Activated CD4-positive, alpha-beta T cell treated with anti-CD3 and anti-CD28 coated beads for 4 hours (primary cell): ENCODE measurements around the gene ALDH1A1.

Experiments used
- DNase-seq, 2 donors: peaks; one replicate each; pipeline ENCODE4 v3.0.0-alpha.2; 2020

Gene ALDH1A1

DNA sequence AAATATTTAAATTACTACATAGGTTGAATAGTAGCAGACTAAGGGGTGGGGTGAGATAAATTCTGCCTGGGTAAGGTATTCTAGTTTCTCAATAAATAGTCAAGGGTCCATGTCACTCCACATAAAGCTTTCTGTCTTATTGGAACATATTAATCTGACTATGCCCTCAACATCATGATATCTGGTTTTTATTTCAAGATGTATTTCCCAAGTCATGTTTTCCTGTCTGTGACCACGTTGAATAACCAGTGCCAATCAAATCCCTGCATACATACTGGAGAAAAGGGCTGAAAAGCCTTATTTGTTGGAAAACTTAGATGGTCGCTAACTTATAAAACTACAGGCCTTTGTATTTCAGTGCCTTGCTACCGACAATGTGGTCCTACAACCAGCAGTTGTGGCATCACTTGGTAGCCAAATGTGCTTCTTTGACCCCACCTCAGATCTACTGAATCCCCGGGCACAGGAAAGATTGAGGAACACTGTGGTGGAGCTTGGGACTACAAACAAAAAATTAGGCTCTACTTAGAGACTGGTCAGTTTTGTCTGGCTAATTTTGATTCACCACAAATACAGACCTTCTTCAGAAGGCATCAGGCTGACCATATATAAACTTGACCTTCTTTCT is 39.4 kb downstream of the ALDH1A1 start:
- DNase-seq = no peak

DNA sequence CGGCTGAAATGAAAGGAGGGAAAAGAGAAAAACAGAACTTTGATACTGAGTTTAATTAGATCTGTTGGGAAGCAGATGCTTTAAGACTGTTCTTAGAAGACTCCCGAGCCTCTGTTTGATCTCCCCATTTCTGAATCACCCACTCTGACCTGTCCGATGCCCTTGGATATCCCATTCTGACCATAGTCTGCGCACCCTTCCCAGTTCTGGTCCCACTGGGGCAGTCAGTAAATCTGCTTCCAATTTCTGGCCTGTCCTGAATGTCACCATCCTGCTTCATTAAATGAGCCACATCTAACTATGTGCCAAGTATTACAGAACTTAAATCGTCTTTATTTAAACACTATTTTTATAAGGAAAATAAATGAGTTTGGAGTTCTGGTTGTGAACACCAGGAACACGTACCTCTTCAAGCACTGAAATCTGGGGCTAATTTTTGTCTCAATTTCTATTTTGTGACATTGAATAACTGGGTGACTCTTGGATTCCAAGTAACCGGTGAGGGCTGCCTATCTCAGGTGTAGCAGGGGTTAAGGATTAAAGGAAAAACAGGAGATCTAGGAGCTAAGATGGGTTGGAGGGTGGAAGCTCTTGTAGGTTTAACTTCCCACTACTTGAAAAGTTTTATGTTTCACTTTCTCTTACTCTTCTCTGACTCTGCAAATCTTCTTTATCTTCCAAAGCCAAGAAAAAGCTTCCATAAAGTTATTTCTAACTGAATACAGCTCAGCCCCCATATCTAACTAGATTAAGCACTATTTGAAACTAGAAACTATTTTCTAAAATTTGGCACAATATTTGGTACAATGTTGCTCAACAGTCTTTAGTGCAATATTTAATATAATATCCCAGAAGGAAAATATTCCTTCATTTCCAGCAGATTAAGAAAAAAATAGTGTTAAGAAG is 40.1 kb downstream of the ALDH1A1 start:
- no peak for DNase-seq

DNA sequence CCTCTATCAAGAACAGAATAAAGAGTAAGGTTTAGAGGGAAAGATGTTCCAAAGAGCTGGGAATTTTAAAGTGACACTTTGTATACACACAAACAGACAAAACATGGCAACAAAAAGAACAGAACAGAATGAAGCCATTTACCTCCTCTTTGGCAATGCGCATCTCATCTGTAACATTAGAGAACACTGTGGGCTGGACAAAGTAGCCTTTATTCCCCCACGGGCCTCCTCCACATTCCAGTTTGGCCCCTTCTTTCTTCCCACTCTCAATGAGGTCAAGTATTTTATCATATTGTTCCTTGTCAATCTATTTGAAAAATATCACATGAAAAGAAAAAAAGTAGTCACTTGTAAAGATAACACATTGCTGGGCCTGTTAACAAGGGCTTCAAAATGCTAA is 41.0 kb downstream of the ALDH1A1 start:
- no peak for DNase-seq

DNA sequence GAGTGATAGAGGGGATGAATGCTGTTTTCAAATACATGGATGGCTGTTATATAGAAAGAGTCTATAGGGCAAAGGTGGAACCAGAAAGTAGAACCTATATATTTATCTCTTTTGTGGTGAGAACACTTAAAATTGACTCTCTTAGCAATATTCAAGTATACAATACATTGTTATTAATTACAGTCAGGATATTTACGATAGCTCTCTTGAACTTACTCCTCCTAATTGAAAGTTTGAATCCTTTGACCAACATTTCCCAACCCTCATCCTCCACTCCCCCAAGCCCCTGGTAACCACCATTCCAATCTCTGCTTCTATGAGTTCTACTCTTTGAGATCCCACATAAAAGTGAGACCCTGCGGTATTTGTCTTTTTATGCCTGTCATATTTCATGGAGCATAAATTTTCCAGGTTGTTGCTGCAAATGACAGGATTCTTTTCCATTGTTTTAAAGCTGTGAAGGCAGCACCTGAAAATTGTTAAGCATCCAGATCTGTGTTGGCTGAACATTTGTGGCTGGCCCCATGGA is 41.5 kb downstream of the ALDH1A1 start:
- no peak for DNase-seq

DNA sequence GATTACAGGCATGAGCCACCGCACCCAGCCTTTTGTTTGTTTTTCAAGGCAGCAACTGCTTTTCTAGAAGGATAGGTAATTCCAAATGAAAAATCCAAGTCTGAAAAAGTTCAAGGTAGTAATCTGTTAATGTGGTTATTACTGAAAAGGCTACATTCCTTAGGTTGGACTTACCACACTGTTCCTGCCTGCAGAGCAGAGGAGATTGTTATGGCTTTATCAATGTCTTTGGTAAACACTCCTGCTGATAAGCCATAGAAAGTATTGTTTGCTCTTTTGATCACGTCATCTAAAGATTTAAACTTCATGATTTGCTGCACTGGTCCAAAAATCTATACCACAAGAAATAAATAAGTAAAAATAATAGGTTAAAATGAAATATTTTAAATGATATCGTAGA is 43.4 kb downstream of the ALDH1A1 start:
- no peak for DNase-seq

DNA sequence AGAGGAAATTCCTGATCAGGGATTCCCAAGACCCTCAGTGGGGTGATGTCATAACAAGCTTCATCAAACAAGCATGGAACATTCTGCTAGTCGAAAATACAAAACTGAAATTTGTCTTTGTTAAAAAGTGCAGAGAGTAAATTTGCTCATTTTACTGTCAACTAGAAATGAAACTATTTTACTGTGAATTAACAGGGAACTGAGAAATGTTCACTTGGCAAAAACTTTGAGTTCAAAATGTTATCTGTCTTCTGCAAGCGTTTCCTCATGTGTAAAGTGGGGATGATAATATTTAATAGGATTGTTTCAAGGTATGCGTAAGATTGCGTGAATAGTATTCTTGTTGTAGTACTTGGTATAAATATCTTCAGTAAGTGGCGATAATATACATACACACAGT is 45.4 kb downstream of the ALDH1A1 start:
- no peak for DNase-seq

DNA sequence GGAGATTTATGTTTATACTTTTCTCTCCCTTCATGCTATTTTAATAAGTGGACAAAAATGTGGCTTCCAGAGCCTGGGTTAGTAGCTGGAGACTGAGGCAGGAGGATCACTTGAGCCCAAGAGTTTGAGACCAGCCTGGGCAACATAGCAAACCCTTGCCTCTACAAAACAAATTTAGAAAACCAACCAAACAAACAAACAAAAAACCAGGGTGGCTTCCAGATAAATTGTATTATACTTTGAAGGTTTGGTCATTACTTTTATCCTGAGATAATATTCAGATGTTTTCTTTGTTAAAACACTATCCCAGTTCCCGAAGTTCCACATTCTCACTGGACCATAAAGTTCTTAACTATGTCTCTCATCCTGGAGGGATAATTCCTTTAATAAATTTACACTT is 46.0 kb downstream of the ALDH1A1 start:
- no peak for DNase-seq

DNA sequence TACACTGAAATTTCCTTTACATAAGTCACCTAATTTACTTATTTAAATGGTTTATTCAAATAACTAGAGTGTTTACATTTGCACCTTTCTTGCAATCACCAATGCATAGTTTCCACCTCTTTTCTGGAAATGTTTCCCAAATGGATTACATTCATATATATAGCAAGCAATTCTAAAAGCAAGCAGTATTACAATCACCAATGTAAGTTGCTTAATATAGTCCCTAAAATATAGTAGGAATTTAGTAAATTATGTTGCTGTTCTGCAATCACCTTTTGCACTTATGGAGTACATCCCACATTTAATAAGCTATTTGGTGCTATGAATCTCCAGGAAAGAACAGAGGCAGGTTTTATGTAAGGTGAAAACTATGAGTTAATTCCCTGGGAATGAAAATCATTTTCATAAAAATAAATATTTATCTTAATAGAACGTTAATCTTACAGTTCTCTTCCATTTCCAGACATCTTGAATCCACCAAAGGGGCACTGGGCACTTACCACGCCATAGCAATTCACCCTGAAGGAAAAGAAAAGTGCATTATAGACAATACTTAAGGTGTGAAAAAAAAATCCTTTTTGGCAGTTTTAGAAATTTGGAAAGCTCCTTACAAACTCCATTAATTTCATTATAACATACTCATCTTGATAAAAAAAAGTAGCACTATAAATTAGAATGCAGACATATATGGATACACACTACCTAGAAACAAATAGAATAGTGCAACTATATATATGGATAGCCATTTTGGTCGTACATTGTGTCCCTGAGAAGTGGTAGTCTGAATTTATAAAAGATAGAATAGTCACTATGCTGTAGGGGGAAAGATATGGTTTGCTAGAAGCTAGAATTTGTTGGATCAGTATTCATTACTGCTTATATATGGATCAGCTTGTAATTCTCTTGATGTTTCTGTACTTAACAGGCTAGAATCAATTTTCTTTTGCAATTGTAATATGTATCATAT is 47.1 kb downstream of the ALDH1A1 start:
- no peak for DNase-seq

DNA sequence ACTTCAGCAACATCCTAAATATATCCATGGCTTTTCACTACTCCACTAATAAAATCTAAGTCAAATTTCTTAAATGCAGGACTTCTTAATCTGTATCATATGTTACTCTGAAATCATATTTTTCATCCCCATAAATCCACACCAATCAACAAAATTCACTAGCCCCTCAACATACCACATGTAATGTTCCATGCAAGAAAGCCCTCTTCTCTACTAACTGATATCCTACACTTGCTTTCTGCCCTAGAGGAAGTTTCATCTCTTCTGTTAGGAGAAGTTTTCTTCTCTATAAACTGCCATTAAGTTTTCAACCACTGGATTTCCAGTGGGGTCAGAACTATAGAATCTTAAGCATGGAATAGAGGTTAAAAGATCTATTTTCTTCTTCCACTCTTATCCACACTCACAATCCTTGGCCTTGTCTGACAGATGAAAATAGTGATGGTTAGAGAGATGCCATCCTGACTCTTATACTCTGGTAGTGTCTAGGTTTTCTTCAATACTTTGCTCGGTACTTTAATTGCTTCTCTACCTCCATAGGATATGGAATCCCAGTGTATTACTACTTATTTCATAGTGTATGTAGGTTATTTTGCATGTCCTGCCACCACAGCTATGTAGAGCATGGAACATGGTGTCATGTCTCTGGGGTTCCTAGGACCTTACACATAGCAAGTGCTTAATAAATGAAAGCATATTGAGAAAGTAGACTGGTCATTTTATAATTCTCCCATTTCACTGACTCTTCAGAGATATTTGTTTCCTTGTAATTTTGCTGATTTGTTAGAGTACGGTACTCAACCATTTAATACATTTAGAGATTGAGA is 48.4 kb downstream of the ALDH1A1 start:
- DNase-seq = no peak

DNA sequence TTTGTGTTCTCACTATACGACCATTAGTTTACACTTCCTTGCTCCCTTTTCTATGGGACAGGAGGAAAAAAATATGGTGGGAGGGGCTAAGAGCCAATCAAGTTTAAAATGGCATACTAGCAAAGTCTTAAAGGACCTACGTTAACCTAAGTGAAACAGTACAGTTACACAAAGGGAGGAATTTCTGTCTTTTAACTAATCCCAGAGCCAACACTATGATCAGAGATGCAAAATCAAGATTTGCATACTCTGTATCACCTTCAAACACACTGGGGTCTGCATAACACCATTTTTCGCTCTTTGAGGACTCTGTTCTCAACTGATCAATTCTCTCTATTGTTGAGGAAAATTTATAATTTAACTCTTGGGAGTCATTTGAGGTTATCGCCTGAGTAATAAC is 49.8 kb downstream of the ALDH1A1 start:
- no peak for DNase-seq

DNA sequence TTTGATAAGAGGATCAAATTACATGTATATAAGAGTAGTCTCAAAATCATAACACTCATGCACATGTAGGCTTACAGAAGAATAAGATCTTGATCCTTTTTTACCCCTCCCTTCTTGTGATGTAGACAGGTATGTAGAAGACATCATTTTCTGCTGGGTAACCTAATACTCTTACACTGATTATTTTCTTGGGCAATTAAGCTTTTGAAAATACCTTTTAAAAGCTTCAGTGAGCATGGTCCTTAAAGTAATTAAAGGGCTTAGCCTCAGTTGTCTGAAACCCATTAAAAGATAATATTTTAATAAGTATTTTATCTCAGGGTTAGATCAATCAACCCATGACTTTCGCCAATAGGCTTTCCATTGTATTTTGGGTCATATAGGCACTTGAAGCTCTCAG is 50.6 kb downstream of the ALDH1A1 start:
- no peak for DNase-seq

DNA sequence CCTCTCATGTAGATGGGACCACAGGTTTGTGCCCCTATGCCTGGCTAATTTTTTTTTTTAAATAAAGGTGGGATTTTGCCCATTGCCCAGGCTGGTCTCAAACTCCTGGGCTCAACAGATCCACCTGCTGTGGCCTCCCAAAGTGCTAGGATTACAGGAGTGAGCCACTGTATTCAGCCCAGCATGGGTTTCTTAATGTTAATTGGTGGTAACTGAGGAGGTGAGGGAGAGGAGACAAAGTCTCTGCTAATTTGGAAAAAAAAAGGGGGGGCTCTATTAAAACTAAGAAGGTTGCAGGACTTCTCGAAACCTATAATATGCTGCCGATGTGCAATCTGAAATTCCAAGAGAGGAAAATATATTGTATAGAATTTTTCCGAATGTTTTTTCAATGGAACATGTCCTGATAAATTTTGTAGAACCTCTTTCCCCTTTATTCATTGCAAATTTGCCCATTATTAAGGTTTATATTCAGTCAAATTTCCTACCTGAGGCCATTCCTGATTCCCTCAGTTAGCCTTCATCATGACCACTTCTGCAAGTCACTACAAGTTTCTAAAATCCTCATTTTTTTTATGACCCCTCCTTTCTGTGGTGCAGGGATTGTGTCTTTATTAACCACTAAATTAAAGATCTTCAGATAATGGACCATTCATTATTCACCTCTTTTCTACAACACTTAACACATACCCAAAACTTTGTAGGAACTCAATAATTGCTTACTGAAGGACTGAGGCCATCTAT is 52.9 kb downstream of the ALDH1A1 start:
- DNase-seq = no peak

DNA sequence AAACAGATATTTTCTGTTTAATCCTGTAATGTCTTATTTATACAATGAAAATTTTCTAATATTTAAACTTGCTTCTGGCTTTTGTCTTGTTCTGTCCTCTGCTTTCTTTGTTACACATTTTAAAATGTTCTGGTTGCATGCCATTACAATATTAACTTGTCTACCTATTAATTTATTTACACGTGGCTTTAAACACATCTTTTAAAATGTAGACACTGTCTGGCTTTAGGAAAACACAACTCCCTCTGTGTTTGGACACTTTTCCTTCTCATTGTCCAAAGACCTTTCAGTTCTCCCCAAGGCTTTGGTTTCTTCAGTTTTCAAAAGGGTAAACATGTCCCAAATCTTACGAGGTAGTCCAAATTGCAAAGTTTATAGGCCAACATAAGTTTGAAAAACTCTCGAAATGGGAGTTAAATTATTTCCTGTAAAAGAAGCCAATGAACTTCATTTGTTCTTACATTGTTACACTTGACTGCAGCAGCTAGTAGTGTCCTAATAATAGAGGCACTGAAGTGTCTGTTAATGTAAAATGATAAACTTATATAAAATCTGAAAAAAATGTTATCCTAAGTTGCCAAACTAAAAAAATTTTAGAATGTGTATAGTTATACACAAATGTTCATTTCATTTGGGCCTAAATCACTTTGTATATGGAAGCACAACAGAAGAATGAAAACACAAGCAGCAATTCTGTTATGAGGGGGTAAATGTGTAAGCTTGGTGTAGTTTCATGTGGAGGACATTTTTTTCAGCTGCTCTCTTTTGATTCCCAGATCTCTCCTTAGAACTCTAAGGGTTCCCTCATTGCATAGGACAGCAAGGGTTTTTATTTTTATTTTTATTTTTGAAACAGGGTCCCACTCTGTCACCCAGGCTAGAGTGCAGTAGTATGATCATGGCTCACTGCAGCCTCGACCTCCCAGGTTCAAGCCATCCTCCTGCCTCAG is 53.8 kb downstream of the ALDH1A1 start:
- no peak for DNase-seq

DNA sequence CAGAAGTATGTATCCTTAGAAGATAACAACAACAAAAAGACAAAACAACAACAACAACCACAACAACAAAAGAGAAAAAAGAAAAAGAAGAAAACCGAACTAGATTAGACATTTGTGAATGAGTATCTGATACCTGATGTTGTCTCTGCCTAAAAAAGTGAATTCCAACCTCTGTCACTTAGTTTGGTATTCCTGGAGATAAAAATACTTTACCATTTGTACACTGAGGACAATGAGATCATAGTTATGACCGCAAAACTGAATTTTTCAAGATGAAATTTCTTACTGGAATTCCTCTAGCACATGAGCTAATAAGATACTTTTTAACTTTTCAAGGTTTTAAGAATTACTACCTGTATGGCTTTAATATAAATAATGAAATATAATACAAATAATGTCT is 54.5 kb downstream of the ALDH1A1 start:
- no peak for DNase-seq

DNA sequence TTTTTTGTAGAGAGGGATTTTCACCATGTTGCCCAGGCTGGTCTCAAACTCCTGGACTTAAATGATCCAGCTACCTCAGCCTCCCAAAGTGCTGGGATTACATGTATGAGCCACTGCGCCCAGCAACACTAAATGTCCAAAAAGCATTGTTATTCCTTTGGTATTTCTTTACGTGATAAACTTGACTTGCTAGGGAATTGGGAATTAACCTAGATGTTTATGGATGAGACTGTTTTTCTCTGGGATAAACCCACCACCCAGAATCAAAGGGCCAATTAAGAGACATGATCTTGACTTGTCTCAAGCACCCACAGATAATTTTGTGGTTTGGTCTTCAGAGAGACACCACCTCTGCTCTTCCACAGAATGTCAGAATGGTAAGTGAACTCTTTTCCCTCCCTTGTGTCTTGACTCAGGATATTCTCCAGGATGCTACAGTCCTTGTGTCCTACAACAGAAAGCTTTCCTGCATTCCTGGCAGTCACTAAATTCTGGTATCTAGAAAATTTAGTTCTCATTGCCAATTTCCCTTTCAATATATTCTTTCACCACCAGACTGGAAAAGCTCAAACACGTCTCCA is 55.7 kb downstream of the ALDH1A1 start:
- DNase-seq = no peak

DNA sequence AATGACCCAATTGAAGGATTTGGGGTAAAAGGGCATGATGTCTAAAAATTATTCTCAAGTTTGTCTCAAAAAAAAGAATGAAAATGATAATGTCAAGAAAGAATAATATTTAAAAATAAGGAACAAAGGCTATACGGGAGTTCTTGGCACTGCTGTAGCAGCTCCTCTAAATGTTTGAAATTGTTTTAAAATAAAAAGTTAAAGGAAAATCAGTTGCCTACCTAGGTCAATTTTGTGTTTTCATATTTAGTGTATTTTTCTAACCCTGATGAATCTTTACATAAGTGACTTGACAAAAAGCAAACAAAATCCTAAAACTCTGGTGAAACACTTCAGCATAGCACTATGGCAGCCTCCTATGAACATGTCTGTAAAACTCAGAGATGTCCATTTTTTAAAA is 56.4 kb downstream of the ALDH1A1 start:
- no peak for DNase-seq

DNA sequence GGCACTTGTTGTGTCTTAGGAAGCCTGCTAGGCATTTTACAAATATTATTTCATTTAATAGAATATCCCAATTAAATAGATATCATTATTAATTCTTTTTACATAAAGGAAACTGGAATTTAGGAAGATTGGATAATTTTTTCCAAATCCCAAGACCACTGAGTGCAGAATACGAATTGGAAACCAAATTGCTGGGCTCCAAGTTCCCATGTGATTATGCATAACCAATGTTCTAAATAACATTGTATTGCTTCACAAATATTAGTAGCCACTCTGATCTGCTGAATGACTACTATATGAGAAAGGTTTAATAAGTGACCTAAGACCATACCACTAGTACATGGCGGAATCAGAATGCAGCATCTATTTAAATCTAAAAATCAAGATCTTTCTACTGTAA is 57.7 kb downstream of the ALDH1A1 start:
- no peak for DNase-seq

DNA sequence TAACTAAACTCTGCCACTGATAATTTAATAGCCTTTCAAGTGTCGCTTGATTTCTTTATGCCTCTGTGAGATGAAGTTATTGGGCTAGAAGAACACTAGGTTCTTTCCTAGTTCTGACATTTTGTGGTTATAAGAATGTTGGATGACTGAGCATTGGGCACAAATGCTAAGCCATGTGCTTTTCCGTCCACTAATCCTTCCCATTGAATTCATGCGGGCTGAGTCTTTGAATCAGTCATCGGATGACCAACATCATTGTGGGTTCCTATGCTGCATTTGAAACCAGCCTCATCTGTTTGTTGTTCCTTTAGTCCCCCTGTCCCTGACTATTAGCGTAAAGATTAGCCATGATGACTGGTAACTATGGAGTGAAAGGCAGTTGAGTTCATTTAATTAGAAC is 58.5 kb downstream of the ALDH1A1 start:
- no peak for DNase-seq

DNA sequence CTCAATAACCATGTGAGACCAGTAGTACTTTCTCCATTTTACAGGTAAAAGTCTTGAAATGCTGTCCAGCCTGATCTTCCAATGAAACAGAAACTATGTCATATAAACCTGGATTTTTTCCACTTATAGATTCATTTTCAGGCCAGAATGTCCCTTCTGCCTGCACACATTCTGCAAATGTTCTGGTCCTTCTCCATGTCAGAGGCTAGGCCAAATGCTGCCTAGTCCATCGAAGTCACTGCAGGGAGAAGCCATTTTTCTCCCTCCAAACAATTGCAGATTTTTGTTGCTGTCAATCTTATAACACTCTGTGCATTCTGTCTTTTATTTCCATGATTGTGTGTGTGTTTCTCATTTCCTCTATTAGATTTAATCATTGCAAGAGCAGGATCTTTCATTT is 59.4 kb downstream of the ALDH1A1 start:
- DNase-seq = no peak

DNA sequence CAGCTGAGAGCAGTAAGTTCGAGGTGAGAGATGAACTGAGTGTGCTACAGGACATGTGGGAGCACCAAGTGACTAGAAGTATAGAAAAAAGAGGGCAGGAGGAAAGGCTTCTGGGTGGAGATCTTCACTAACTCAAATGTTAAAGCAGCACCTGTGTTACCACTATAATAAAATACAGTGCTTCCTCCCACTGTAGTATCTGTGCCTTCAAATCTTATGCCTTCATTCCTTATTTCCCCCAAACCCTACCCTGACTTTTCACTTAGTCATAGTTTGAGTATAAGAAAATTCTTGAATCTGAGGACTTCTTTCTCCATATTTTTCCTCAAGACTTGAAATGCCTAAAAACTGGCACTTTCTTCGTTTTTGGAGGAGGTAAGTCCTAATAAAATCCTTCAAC is 61.8 kb downstream of the ALDH1A1 start:
- no peak for DNase-seq
